ENCODE measurements around the gene SEL1L3. TPM values are rescaled to one million over a fixed set of nuclear protein-coding genes. Genes with fewer than 3 reads are reported as not detected.

SEL1L3 gene
- total and polyA plus RNA-seq, 9 of the 15 experiments (the other 6 are each of a cell fraction or from before 2014, with no cell fraction given), result 10.0 to 44.3 (median 21.6) TPM

DNA sequence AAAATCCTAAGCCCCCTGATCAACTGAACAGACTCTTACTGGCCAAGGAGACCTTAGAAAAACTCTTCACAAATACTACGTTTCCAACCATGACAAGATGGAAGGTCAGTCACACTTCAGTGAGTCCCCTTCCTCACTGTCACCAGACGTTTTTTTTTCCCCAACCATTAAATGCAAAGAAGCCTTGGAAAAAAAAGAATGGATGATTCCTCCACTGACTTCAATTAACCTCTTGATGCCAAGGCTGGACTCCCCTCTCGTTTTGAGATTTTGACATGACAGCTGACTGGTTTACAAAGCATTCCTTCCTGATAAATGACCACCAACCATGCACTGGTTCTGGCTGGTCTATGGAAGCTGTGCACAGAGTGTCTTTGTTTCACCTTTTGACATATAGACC lies 133.9 kb downstream of the SEL1L3 start:
- TF ChIP-seq, protein P1, sequence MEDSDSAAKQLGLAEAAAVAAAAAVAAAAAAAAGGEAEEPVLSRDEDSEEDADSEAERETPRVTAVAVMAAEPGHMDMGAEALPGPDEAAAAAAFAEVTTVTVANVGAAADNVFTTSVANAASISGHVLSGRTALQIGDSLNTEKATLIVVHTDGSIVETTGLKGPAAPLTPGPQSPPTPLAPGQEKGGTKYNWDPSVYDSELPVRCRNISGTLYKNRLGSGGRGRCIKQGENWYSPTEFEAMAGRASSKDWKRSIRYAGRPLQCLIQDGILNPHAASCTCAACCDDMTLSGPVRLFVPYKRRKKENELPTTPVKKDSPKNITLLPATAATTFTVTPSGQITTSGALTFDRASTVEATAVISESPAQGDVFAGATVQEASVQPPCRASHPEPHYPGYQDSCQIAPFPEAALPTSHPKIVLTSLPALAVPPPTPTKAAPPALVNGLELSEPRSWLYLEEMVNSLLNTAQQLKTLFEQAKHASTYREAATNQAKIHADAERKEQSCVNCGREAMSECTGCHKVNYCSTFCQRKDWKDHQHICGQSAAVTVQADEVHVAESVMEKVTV (CRISPR knock-in tag; IDR thresholded peaks at IDR 0.05), result no peak
- TF ChIP-seq ZNF445 (CRISPR knock-in tag; IDR thresholded peaks at IDR 0.05; ENCODE audit: low read depth) (no peak), ZKSCAN3 (CRISPR knock-in tag; IDR thresholded peaks at IDR 0.05) (no peak), PHF20 (IDR thresholded peaks at IDR 0.05; ENCODE audit: partially characterized antibody) (no peak), PRMT5 (CRISPR knock-in tag; IDR thresholded peaks at IDR 0.05) (no peak), ZNF3 (CRISPR knock-in tag; IDR thresholded peaks at IDR 0.05) (no peak), HDAC1 (IDR thresholded peaks at IDR 0.05) (no peak), PHF21A (IDR thresholded peaks at IDR 0.05; ENCODE audit: borderline replicate concordance, low read depth) (no peak), HDAC3 (IDR thresholded peaks at IDR 0.05; ENCODE audit: borderline replicate concordance, partially characterized antibody) (no peak), ERF (CRISPR knock-in tag; IDR thresholded peaks at IDR 0.05) (no peak), SIN3B (IDR thresholded peaks at IDR 0.05; ENCODE audit: low read depth) (no peak), ZNF384 (IDR thresholded peaks at IDR 0.05; ENCODE audit: low read depth, low read length) (no peak)
- TF ChIP-seq, protein P2, sequence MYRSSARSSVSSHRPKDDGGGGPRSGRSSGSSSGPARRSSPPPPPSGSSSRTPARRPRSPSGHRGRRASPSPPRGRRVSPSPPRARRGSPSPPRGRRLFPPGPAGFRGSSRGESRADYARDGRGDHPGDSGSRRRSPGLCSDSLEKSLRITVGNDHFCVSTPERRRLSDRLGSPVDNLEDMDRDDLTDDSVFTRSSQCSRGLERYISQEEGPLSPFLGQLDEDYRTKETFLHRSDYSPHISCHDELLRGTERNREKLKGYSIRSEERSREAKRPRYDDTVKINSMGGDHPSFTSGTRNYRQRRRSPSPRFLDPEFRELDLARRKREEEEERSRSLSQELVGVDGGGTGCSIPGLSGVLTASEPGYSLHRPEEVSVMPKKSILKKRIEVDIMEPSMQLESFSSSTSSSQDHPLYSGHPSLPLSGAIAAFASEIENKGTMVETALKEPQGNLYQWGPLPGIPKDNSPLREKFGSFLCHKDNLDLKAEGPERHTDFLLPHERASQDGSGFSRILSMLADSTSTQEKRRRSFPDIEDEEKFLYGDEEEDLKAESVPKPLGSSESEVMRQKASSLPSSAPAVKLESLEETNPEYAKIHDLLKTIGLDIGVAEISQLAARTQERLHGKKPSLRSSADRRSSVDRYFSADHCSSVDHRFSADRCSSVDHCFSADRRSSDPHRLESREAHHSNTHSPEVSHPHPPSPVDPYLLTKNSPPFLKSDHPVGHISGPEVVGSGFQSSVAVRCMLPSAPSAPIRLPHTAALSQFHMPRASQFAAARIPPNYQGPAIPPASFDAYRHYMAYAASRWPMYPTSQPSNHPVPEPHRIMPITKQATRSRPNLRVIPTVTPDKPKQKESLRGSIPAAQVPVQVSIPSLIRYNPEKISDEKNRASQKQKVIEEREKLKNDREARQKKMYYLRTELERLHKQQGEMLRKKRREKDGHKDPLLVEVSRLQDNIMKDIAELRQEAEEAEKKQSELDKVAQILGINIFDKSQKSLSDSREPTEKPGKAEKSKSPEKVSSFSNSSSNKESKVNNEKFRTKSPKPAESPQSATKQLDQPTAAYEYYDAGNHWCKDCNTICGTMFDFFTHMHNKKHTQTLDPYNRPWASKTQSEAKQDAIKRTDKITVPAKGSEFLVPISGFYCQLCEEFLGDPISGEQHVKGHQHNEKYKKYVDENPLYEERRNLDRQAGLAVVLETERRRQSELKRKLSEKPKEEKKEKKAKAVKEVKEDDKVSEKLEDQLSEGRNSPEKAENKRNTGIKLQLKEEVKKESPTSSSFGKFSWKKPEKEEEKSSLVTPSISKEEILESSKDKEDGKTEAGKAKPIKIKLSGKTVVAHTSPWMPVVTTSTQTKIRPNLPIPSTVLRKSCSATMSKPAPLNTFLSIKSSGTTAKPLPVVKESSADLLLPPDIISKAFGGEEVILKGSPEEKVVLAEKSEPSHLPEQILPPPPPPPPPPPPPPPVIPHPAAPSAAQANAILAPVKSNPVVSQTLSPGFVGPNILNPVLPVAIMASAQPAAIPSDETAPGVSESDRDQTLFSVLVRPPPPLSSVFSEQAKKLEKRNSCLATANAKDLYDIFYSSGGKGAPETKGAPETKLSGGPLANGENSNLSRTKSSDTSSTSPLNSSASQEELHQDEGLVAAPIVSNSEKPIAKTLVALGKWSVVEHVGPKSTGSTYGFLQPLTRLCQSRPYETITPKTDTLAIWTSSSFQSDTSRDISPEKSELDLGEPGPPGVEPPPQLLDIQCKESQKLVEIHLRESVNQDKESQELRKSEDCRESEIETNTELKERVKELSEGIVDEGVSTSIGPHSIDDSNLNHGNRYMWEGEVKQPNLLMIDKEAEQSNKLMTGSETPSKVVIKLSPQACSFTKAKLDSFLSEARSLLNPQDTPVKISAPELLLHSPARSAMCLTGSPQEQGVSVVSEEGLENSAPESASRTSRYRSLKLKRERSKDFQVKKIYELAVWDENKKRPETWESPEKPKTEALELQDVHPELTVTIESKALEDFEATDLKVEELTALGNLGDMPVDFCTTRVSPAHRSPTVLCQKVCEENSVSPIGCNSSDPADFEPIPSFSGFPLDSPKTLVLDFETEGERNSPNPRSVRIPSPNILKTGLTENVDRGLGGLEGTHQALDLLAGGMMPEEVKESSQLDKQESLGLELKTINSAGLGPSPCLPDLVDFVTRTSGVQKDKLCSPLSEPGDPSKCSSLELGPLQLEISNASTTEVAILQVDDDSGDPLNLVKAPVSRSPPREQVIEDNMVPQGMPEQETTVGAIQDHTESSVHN (IDR thresholded peaks at IDR 0.05; ENCODE audit: borderline replicate concordance in 1 of 2, low read depth in 1 of 2), result no peak
- Histone ChIP-seq H3K27ac (ENCODE audit: extremely low read depth, low read depth, low read length) (no peak overlapping the region), H4K20me1 (replicated peaks; ENCODE audit: control insufficient read depth, insufficient read depth, low read length) (no peaks in the 10 kb centered on the region), H3K36me3 (ENCODE audit: control insufficient read depth, insufficient read depth, low read length) (no peaks in the 10 kb centered on the region), H3K4me1 (replicated peaks in 1 of 2; ENCODE audit: control insufficient read depth in 2 of 2, insufficient read depth in 2 of 2, low read length in 2 of 2) (no peaks in the 10 kb centered on the region), H3K4me3 (no peak overlapping the region), H3K9ac (ENCODE audit: insufficient read depth in 1 of 2, low read depth in 2 of 2, low read length in 2 of 2) (no peak overlapping the region), H3K27me3 (ENCODE audit: control insufficient read depth in 2 of 2, insufficient read depth in 2 of 2, low read length in 2 of 2) (peaks cover 9 to 18% of the 10 kb centered on the region in 2 experiments; a peak in 4 of 5 replicates), H3K79me2 (ENCODE audit: control insufficient read depth, insufficient read depth, low read length) (no peaks in the 10 kb centered on the region), H3K9me3 (replicated peaks; ENCODE audit: control insufficient read depth, insufficient read depth, low read depth, low read length) (no peaks in the 10 kb centered on the region), H3K9me1 (ENCODE audit: control insufficient read depth, insufficient read depth, low read length) (no peaks in the 10 kb centered on the region), H3K4me2 (ENCODE audit: insufficient read depth, low read length) (no peak overlapping the region), H2AFZ (ENCODE audit: low read depth, low read length) (no peak overlapping the region)
- intact Hi-C loops (cut with micrococcal nuclease), result no loop called here
- BruUV-seq (replicated peaks), result no TSS peak
- ATAC-seq, result no peak
- POLR2A ChIA-PET, result interaction anchor here (1.0 kb wide), 1 partner anchor 17 kb away, joined by 4 read pairs; no protein-coding TSS in a partner anchor
- in situ Hi-C loops (cut with MboI), result no loop called here
- no peak for FAIRE-seq
- CTCF ChIA-PET (ENCODE audit: low intra/inter-chr PET ratio), result no interaction called here
- no peak for DNase-seq (ENCODE audit: extremely low read depth in 1 of 4, low spot score in 3 of 4)
- 0% methylated on average over 3 of the region's 3 CpGs for WGBS (ENCODE audit: insufficient coverage, low coverage, missing lambda C conversion rate)
